ENCODE results near the gene USP4.
A peak's percentile ranks its signal among the peaks of the same experiment; 100 is the strongest.

GRCh38 chr3:49295489-49296058 lies 44.3 kb downstream of the USP4 start:
- TF ChIP-seq CTCF (IDR thresholded peaks at IDR 0.05) (peak in 5 of 6 experiments; percentile 30 to 60 (median 49)), POLR2A (IDR thresholded peaks at IDR 0.05) (no peak)

Measured in esophagus squamous epithelium (tissue), 4 donors.